HT1080 (cell line): ENCODE results near the gene DPM3. TPM values are rescaled to one million over a fixed set of nuclear protein-coding genes. Genes with fewer than 3 reads are reported as not detected.
"Not testable (repeated sequence)": the region's sequence is repeated elsewhere in the genome, so short reads cannot be mapped to it uniquely, and the experiment has no call there.

Experiments
- DNase-seq: peaks from one replicate; pipeline ENCODE4 v3.0.0-alpha.2; 2015; ENCODE audit warnings: low read depth
- polyA plus RNA-seq, 2 experiments: library from polyadenylated mRNA; depleted of rRNA; stranded (reverse); fragments of >200 nt; gene quantifications; 2 replicates each; pipeline ENCODE4 v1.2.3, GENCODE V29; 2015
- total RNA-seq: library from RNA; depleted of rRNA; stranded (reverse); fragments of >200 nt; shearing (Covaris generic); gene quantifications from 2 replicates; pipeline ENCODE4 v1.2.3, GENCODE V29; 2014; rRNA removed

DPM3 gene
- 36.0 and 42.9 TPM in 2 replicates for total RNA-seq
- 57.2 and 90.8 TPM in 2 replicates for polyA plus RNA-seq (2015; cell fraction: cytosol; rRNA removed)
- 18.4 and 26.6 TPM in 2 replicates for polyA plus RNA-seq (2015; cell fraction: nucleus; rRNA removed)

- peak; percentile 72 for DNase-seq
Observed at GRCh38 chr1:155139895-155140629, at the start of gene DPM3. Gene DPM3, minus strand, starts transcription at chr1:155140531. Its CDS starts 291 bp downstream, at chr1:155140240.

GRCh38 chr1:155189926-155190325, 49.6 kb upstream of the DPM3 start:
- not testable (repeated sequence) for DNase-seq

GRCh38 chr1:155188268-155188667, 47.9 kb upstream of the DPM3 start:
- no peak for DNase-seq

GRCh38 chr1:155187456-155187891, 47.1 kb upstream of the DPM3 start:
- no peak for DNase-seq

GRCh38 chr1:155186794-155187455, 46.6 kb upstream of the DPM3 start:
- DNase-seq, result no peak

- DNase-seq, result no peak
Observed at GRCh38 chr1:155186067-155186793, 45.9 kb upstream of the DPM3 start.

- DNase-seq, result no peak
Observed at GRCh38 chr1:155185783-155186066, 45.4 kb upstream of the DPM3 start.

- no peak for DNase-seq
Observed at GRCh38 chr1:155184835-155185782, 44.8 kb upstream of the DPM3 start.

- no peak for DNase-seq
Observed at GRCh38 chr1:155184351-155184811, 44.0 kb upstream of the DPM3 start.

GRCh38 chr1:155183775-155184221, 43.5 kb upstream of the DPM3 start:
- no peak for DNase-seq

GRCh38 chr1:155182052-155182550, 41.8 kb upstream of the DPM3 start:
- DNase-seq, result no peak

- DNase-seq, result no peak
Observed at GRCh38 chr1:155181371-155182051, 41.2 kb upstream of the DPM3 start.

- no peak for DNase-seq
Observed at GRCh38 chr1:155179112-155180031, 39.0 kb upstream of the DPM3 start.

GRCh38 chr1:155178441-155179111, 38.2 kb upstream of the DPM3 start:
- DNase-seq, result no peak

- DNase-seq, result no peak
Observed at GRCh38 chr1:155177918-155178281, 37.6 kb upstream of the DPM3 start.

- no peak for DNase-seq
Observed at GRCh38 chr1:155177192-155177917, 37.0 kb upstream of the DPM3 start.

- DNase-seq, result peak; percentile 67
Observed at GRCh38 chr1:155176544-155177071, 36.3 kb upstream of the DPM3 start.
